Measurements from ENCODE around the gene PDE6A. TPM values are rescaled to one million over a fixed set of nuclear protein-coding genes. Genes with fewer than 3 reads are reported as not detected.

Gene PDE6A
- total RNA-seq, 1 donor from 2014 or later: 0.10 TPM

DNA sequence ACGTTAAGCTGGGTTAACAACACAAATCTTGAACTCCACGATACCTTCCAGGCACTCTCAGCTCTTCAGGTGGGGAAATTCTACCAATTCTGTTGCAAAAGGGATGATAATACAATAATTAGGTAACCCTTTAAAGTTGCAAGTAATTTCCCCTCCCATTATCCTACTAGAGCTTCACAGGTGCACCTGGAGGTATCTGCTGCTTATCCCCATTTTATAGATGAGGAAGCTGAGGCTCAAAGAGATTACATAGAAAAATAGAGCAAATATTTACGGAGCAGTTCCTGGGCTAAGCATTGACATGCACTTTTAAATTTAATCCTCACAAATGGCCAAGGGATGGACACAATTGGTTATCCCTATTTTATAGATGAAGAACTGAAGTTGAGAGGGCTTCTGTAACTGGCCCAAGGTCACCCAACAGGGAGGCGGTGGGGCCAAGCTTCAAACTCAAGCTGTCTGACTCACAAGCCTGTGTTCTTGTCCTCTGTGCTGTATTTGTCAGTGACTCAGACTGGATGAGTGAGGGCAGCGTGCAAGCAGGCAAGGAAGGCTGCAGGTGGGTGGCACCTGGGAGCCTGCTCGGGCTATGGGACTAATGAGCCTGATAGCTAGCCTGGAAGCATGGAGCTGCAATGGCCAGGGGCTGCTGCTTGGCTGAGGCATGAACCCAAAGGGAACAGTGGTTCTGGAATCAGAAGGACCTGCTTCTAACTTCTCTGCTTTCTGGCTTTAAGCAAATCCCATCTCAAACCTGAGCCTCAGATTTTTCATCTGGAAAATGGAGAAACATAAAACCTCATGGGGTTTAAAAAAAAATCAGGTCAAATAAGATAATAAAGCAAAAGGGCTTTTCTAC lies 105.5 kb downstream of the PDE6A start:
- DNase-seq (ENCODE audit: low read depth): peak; percentile 85

GRCh38 chr5:149837680-149838269 lies 106.8 kb downstream of the PDE6A start:
- peak; percentile 53 for DNase-seq (ENCODE audit: low read depth)

DNA sequence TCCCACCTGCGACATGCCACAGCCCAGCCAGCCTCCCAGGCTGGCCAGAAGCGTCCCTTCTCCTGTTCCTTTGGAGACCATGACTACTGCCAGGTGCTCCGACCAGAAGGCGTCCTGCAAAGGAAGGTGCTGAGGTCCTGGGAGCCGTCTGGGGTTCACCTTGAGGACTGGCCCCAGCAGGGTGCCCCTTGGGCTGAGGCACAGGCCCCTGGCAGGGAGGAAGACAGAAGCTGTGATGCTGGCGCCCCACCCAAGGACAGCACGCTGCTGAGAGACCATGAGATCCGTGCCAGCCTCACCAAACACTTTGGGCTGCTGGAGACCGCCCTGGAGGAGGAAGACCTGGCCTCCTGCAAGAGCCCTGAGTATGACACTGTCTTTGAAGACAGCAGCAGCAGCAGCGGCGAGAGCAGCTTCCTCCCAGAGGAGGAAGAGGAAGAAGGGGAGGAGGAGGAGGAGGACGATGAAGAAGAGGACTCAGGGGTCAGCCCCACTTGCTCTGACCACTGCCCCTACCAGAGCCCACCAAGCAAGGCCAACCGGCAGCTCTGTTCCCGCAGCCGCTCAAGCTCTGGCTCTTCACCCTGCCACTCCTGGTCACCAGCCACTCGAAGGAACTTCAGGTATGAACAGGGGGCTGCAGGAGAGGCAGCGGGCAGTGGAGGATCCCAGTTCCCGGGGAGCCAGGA lies 108.0 kb downstream of the PDE6A start:
- no peak for DNase-seq (ENCODE audit: low read depth)

DNA sequence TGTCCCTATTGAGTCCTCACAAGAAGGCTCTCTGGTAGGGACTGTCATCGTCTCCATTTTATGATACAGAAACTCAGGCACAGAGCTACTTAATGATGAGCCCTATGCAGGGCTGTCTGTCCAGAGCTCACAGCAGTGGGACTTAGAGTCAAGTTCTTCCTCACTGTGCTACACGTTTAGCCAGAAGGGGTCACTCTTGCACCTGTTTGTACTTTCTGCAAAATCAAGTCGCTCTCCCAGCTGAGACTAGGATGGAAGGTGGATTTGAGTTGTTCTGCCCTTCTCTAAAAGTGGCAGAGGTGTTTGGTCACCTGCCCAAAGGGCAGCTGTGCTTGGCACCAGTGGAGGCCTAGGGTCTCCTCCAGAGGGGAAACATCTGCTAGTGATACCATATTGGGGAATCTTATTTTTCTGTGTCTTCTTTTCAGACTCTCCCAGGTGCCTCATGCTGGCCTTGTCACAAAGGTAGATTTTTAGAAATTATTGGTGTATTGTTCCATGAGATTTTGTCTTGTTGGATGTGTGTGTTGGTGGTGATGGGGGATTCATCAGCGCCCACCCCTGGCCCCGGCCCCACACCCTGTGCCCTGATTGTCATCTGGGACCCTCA lies 110.2 kb downstream of the PDE6A start:
- DNase-seq (ENCODE audit: low read depth): peak; percentile 91

GRCh38 chr5:149833116-149833827 lies 111.3 kb downstream of the PDE6A start:
- DNase-seq (ENCODE audit: low read depth): no peak

DNA sequence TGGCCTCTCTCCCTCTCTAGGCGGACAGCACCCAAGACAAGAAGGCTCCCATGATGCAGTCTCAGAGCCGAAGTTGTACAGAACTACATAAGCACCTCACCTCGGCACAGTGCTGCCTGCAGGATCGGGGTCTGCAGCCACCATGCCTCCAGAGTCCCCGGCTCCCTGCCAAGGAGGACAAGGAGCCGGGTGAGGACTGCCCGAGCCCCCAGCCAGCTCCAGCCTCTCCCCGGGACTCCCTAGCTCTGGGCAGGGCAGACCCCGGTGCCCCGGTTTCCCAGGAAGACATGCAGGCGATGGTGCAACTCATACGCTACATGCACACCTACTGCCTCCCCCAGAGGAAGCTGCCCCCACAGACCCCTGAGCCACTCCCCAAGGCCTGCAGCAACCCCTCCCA lies 112.0 kb downstream of the PDE6A start:
- no peak for DNase-seq (ENCODE audit: low read depth)

- peak; percentile 57 for DNase-seq (ENCODE audit: low read depth)
Measured at GRCh38 chr5:149831492-149831891, 113.1 kb downstream of the PDE6A start.

GRCh38 chr5:149830579-149830978 lies 114.0 kb downstream of the PDE6A start:
- DNase-seq (ENCODE audit: low read depth): no peak

GRCh38 chr5:149829954-149830353 lies 114.6 kb downstream of the PDE6A start:
- DNase-seq (ENCODE audit: low read depth): no peak

DNA sequence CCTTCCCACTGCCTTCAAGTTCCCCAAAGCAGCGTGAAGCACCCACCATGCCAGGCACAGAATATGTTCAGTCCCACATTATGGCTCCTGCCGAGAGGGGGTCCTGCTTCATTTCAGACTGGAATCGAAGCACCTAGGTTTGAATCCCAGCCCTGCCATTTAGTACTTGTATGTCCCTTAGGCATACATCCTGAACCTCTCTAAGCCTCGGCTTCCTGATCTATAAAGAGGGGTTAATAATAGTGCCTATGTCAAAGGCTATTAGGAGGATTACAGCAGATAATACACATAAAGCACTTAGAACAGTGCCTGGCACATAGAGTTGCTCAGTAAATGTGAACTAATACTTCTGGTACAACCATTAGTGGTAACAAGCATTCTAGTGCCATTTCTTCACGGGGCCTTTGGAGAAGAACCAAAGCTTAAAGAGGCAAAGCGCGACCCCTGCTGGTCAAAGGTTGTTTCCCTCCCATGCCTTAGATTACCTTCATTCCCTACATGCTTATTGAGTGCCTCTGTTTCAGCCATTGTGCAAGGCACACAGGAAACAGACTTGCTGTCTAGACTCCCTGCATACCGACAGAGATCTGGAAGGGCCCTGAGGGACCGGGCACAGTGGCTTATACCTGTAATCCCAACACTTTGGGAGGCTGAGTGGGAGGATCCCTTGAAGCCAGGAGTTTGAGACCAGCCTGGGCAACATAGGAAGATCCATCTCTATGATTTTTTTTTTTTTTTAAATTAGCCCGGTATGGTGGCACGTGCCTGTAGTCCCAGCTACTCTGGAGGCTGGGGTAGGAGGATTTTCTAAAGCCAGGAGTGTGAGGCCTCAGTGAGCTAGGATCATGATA lies 116.2 kb downstream of the PDE6A start:
- peak; percentile 90 for DNase-seq (ENCODE audit: low read depth)

DNA sequence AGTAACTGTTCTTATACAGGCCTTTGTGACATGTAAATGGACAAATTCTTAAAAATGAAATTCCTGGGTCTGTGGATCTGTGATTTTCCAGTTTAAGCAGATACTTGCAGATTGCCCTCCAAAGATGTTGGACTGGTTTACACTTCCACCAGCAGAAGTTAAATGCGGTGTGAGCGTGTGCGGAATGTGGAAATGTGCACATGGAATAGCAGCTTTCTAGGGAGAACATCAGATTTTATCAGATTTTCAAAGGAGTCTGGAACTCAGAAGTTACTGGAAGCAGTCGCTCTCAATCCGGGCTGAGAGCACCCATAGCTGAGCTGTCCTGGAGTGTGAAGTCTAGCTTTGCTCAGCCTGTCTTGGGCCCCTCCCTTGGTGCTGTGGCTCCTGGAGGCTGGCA lies 117.0 kb downstream of the PDE6A start:
- DNase-seq (ENCODE audit: low read depth): no peak

DNA sequence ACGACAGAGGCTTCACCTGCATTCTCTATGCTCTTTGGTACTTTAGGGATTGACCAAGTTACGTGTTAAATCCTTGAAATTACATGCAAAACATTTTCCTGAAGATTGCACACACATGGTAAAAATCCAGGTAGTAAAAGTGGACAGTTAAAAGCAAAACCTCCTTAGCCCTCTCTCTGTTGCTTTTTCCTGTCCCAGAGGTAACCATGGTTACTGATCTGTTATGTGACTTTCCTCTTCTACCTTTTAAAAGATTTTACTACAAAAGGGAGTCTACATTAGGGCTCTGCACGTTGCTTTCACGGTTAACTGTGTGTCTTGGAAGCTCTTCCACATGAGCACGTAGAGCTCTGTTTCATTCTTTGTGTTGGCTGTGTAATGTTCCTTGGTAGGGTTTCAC lies 117.5 kb downstream of the PDE6A start:
- no peak for DNase-seq (ENCODE audit: low read depth)

DNA sequence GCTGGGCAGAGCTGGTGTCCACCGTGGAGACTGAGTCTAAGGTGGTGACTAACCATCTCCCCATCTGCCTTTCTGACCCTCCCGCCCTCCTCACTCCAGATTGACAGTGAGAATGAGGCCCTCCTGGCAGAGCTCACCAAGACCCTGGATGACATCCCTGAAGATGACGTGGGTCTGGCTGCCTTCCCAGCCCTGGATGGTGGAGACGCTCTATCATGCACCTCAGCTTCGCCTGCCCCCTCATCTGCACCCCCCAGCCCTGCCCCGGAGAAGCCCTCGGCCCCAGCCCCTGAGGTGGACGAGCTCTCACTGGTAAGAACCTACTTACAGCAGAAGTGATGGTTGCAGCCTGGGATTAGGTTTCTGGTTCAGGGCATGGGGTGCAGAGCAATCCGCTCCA lies 118.0 kb downstream of the PDE6A start:
- no peak for DNase-seq (ENCODE audit: low read depth)

DNA sequence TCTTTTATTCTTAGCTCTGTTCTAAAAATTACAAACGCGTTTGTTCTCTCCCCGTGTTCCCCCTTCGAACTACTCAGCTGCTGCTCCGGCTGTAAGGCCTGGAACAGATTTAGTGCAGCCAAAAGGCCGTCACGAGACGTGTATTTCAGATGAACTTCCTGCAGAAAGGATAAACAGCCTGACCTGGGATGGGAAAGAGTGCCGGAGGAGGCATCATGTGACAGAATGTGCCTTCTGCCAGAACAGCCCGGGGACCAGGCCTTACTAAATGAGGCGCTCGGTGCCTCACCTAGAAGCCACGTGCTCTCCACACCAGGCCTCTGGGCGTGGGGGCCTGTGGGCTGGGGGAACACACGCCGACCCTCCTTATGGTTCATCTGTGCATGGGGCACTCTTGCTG lies 119.7 kb downstream of the PDE6A start:
- DNase-seq (ENCODE audit: low read depth): no peak

- DNase-seq (ENCODE audit: low read depth): no peak
Measured at GRCh38 chr5:149824120-149824519, 120.5 kb downstream of the PDE6A start.

- DNase-seq (ENCODE audit: low read depth): no peak
Measured at GRCh38 chr5:149823375-149823774, 121.2 kb downstream of the PDE6A start.

DNA sequence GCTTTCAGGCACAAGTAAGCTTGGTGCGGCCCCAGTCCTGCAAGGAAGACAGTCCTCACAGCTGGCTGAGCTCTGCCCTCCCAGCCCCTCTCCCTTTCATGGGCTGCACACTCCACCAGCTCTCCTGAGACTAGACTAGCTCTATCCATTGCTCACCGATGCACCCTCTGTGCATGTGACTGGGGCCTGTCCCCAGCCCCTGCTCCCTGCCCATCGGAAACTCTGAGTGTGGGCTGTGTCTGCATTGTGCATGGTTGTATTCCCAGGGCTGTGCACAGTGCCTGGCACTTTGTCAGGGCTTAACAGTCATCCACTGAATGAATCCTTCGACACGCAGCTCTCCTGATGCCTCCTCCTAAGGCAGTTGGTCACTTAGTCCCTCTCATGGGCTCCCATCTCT lies 122.3 kb downstream of the PDE6A start:
- no peak for DNase-seq (ENCODE audit: low read depth)

GRCh38 chr5:149820536-149821510 lies 123.8 kb downstream of the PDE6A start:
- DNase-seq (ENCODE audit: low read depth): peak; percentile 31

GRCh38 chr5:149820012-149820411 lies 124.6 kb downstream of the PDE6A start:
- DNase-seq (ENCODE audit: low read depth): no peak

- no peak for DNase-seq (ENCODE audit: low read depth)
Measured at GRCh38 chr5:149818116-149818515, 126.5 kb downstream of the PDE6A start.

Measured in renal cortical epithelial cell (primary cell).